MM.1S (cell line): ENCODE measurements around the gene TBCA.

Experiments
- CTCF ChIP-seq: fragments of 300-600 bp; sonication (generic); IDR thresholded peaks from 2 replicates; pipeline ENCODE4 v1.5.1; 2016; ENCODE audit warnings: antibody characterized with exemption, low read length, mixed read lengths
- EZH2 ChIP-seq: fragments of 300-600 bp; sonication (generic); optimal IDR thresholded peaks from 2 replicates; pipeline ENCODE3; 2017; ENCODE audit warnings: low read depth, mild to moderate bottlenecking, antibody characterized with exemption, low read length, mixed read lengths
- EZH2phosphoT487 ChIP-seq: fragments of 300-600 bp; sonication (generic); IDR thresholded peaks from 2 replicates; pipeline ENCODE4 v1.6.1; 2018; ENCODE audit warnings: antibody characterized with exemption, low read length

- TF ChIP-seq EZH2 (no peak), CTCF (no peak), EZH2phosphoT487 (no peak)
Observed at GRCh38 chr5:77791356-77791755, 15.2 kb upstream of the TBCA start.
